Upper lobe of right lung (tissue), 1 donor: ENCODE measurements around the gene TENM4. TPM values are rescaled to one million over a fixed set of nuclear protein-coding genes. Genes with fewer than 3 reads are reported as not detected.

ENCODE experiments used
- ATAC-seq: fragments of 200-7000 bp; cut with Tn5 transposase; one replicate; pipeline ENCODE4 v1.9.1; 2020; ENCODE audit warnings: mild to moderate bottlenecking, moderate library complexity
- DNase-seq: peaks from one replicate; pipeline ENCODE4 v3.0.0-alpha.2; 2020
- H3K27ac ChIP-seq: fragments of 200-600 bp; one replicate; pipeline ENCODE4 v1.8.0; 2022
- H3K27me3 ChIP-seq: fragments of 200-600 bp; one replicate; pipeline ENCODE4 v1.8.0; 2022; ENCODE audit warnings: mild to moderate bottlenecking
- H3K36me3 ChIP-seq: fragments of 200-600 bp; one replicate; pipeline ENCODE4 v1.8.0; 2022
- H3K4me1 ChIP-seq: fragments of 200-600 bp; one replicate; pipeline ENCODE4 v1.8.0; 2022
- H3K4me3 ChIP-seq: fragments of 200-600 bp; one replicate; pipeline ENCODE4 v1.8.0; 2022; ENCODE audit warnings: mild to moderate bottlenecking
- H3K9me3 ChIP-seq: fragments of 200-600 bp; one replicate; pipeline ENCODE4 v1.8.0; 2022
- intact Hi-C: fragments of 100-400 bp; cut with DNase I; formaldehyde crosslinking; loops from one replicate; pipeline ENCODE4 v1.11.0; 2022
- total RNA-seq: library from RNA; stranded (reverse); fragmentation: NEBNext Ultra II Directional; extraction: Animal tissue kit (Norgen Biotek cat#: 25700); gene quantifications from one replicate; pipeline ENCODE4 v1.2.1, GENCODE V29; 2021
- TF ChIP-seq, protein P1 (sequence below): fragments of 200-600 bp; IDR thresholded peaks from one replicate; pipeline ENCODE4 v1.8.0; 2022; ENCODE audit warnings: antibody characterized with exemption
- donor health status: DM: no; HTN: yes; CAD: no; lungs with severe emphysema.

Gene TENM4
- total RNA-seq, 1 donor from 2014 or later = 4.3 TPM

DNA sequence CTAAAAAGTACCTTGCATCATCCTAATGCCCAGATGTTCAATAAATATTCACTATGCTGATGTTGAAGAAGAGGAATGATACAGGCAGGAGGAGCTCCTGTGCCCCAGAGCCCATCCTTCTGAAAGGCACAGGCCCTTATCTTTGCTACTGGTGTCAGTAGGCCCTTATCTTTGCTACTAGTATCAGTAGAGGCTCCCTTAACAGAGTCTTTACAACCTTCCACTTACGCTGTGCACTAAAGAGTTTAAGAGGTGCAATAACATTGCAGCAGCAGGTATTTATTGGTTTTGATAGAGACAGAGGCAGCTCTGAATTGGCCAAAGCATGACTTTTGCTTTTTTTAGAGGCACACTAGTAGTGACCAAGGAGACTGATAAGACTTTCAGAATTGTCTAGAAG is 174.4 kb downstream of the TENM4 start:
- no peak overlapping the region for H3K4me3 ChIP-seq
- intact Hi-C loops = no loop called here
- ATAC-seq (no peak), DNase-seq (no peak)
- H3K9me3 ChIP-seq = no peaks in the 10 kb centered on the region
- H3K36me3 ChIP-seq = no peaks in the 10 kb centered on the region
- H3K4me1 ChIP-seq = no peaks in the 10 kb centered on the region
- no peaks in the 10 kb centered on the region for H3K27me3 ChIP-seq
- H3K27ac ChIP-seq = no peak overlapping the region
- TF ChIP-seq, protein P1, sequence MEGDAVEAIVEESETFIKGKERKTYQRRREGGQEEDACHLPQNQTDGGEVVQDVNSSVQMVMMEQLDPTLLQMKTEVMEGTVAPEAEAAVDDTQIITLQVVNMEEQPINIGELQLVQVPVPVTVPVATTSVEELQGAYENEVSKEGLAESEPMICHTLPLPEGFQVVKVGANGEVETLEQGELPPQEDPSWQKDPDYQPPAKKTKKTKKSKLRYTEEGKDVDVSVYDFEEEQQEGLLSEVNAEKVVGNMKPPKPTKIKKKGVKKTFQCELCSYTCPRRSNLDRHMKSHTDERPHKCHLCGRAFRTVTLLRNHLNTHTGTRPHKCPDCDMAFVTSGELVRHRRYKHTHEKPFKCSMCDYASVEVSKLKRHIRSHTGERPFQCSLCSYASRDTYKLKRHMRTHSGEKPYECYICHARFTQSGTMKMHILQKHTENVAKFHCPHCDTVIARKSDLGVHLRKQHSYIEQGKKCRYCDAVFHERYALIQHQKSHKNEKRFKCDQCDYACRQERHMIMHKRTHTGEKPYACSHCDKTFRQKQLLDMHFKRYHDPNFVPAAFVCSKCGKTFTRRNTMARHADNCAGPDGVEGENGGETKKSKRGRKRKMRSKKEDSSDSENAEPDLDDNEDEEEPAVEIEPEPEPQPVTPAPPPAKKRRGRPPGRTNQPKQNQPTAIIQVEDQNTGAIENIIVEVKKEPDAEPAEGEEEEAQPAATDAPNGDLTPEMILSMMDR = no peak

DNA sequence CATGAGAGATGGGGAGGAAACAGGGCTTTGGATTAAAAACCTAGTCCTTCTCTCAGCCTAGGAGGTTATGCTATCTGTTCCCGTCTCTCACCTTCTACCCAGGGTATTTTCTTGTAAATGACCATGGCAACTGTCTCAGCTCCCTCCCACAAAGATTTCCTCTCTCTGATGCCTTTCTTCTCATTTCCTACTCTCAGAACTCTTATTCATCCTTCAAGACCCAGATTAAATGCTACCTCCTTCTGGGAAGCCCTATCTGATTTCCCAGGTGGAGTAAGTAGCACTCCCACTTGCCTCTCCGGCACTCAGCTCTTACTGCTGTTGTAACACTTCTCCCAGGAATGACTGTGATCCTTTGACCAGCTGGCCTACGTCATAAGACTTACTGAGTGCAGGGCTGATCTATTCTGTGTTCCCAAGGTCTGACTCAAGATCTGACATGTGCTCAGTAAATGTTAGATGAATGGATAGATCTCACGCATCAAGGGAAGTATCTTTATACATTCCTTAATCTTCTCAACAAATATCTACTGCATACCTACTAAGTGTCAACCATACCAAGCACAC is 175.0 kb downstream of the TENM4 start:
- Histone ChIP-seq H3K27me3 (no peaks in the 10 kb centered on the region), H3K9me3 (no peaks in the 10 kb centered on the region), H3K4me1 (no peaks in the 10 kb centered on the region), H3K27ac (no peak overlapping the region), H3K4me3 (no peak overlapping the region), H3K36me3 (no peaks in the 10 kb centered on the region)
- intact Hi-C loops = no loop called here
- DNase-seq (no peak), ATAC-seq (no peak)
- TF ChIP-seq, protein P1 = no peak

DNA sequence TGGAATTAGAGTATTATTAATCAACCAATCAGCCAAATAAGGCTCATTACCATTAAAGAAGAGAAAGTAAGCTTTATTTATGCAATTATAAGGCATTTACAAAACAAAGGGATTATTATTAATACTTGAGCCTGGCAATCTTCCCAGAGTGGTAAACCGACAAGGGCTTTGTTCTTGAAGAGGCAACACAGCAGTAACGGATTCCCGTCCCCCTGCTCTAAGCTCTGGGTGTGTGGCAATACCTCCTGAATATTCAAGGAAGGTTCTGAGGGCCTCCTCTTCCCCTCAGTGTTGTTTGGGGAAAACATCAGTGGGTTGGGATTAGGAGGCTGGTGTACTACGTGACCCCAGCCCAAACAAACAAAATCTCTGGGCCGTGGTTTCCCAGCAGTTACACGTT is 176.5 kb downstream of the TENM4 start:
- ATAC-seq (no peak), DNase-seq (no peak)
- Histone ChIP-seq H3K27ac (no peak overlapping the region), H3K4me3 (no peak overlapping the region), H3K27me3 (no peaks in the 10 kb centered on the region), H3K4me1 (no peaks in the 10 kb centered on the region), H3K36me3 (no peaks in the 10 kb centered on the region), H3K9me3 (no peaks in the 10 kb centered on the region)
- TF ChIP-seq, protein P1 = no peak
- intact Hi-C loops = no loop called here

DNA sequence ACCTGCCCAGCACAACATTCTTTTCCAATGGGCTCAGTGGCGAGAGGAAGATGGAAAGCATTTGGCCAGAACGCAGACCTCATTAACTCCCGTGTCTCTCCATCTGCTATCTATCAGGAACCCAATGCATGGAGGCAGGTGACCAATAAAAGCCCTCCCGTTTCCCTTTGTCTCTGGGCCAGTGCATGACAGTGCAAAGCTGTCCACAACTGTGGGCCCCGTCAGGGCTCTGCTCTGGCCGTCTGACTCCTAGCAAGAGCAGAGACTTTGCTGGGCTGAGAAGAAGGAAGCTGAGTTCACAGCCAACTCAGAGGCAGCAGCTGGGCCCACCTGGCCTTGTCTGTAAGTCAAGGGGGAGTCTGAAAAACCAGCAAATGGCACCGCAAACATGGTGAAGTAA is 177.8 kb downstream of the TENM4 start:
- intact Hi-C loops = no loop called here
- Histone ChIP-seq H3K9me3 (no peaks in the 10 kb centered on the region), H3K4me3 (no peak overlapping the region), H3K27ac (no peak overlapping the region), H3K36me3 (no peaks in the 10 kb centered on the region), H3K27me3 (no peaks in the 10 kb centered on the region), H3K4me1 (no peaks in the 10 kb centered on the region)
- ATAC-seq (peak; percentile 30), DNase-seq (no peak)
- TF ChIP-seq, protein P1 = no peak

DNA sequence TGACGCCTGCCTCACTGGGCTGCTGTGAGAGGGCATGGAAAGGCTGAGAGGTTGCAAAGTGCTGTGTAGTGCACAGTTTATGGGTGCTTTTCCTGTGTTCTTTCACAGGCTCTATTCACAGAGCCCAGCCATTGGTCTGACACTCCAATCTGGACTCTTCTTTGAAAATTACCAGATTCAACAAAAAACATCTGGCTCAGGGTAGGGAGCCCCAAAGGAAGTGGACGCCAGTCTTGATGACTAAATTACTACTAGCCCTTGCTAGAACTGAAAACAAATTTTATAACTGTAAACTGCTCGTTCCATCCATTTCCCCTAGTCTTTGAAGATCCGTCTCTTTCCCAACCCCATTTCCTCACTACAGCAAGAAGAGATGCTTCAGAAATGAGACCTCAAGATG is 178.6 kb downstream of the TENM4 start:
- H3K4me3 ChIP-seq = no peak overlapping the region
- no peaks in the 10 kb centered on the region for H3K36me3 ChIP-seq
- DNase-seq = no peak
- no peaks in the 10 kb centered on the region for H3K27me3 ChIP-seq
- H3K27ac ChIP-seq = no peak overlapping the region
- H3K4me1 ChIP-seq = no peaks in the 10 kb centered on the region
- no peak for ATAC-seq
- H3K9me3 ChIP-seq = no peaks in the 10 kb centered on the region
- TF ChIP-seq, protein P1 = no peak
- intact Hi-C loops = no loop called here

DNA sequence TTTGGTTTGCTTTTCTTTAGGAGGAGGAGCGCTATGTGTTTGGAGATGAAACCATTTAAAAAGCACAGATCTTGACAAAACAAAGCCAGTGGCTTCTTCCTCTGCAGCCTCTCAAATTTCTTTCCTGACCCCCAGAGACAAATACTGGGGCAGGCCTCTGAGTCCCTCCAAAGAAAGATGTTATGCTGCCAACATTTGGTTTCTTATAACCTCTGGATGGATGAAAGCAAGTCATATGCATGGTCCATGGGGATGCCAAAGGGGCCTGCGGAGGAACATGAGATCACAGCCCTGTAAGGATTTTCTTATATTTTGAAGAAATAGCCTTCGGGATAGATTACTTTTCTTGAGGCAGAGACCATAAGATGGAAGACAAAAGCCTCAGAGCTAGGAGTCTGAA is 179.1 kb downstream of the TENM4 start:
- no peak overlapping the region for H3K27ac ChIP-seq
- H3K4me3 ChIP-seq = no peak overlapping the region
- DNase-seq (no peak), ATAC-seq (no peak)
- intact Hi-C loops = no loop called here
- H3K4me1 ChIP-seq = no peaks in the 10 kb centered on the region
- H3K36me3 ChIP-seq = no peaks in the 10 kb centered on the region
- H3K9me3 ChIP-seq = no peaks in the 10 kb centered on the region
- TF ChIP-seq, protein P1 = no peak
- no peaks in the 10 kb centered on the region for H3K27me3 ChIP-seq
